Neural crest cell (in vitro differentiated cells): ENCODE data around the gene TAF5L. TPM values are rescaled to one million over a fixed set of nuclear protein-coding genes. Genes with fewer than 3 reads are reported as not detected.
A peak's percentile ranks its signal among the peaks of the same experiment; 100 is the strongest.

Source experiments
- DNase-seq: peaks from one replicate; pipeline ENCODE4 v3.0.0; 2021; ENCODE audit warnings: low read depth, mixed read lengths, low spot score
- H3K27ac Mint-ChIP-seq: one replicate; pipeline ENCODE4 v1.8.0; 2021; ENCODE audit warnings: mild to moderate bottlenecking, mixed read lengths; ENCODE audit not compliant: unreplicated experiment
- H3K27me3 Mint-ChIP-seq: 2 replicates; pipeline ENCODE4 v1.8.0; 2021; ENCODE audit warnings: low read depth, mild to moderate bottlenecking, mixed read lengths
- H3K36me3 Mint-ChIP-seq: 2 replicates; pipeline ENCODE4 v1.8.0; 2021; ENCODE audit warnings: low read depth, mild to moderate bottlenecking, mixed read lengths
- H3K4me1 Mint-ChIP-seq: 2 replicates; pipeline ENCODE4 v1.8.0; 2021; ENCODE audit warnings: mixed read lengths
- H3K4me3 Mint-ChIP-seq: one replicate; pipeline ENCODE4 v1.8.0; 2021; ENCODE audit warnings: mild to moderate bottlenecking, mixed read lengths
- H3K9me3 Mint-ChIP-seq: 2 replicates; pipeline ENCODE4 v1.8.0; 2021; ENCODE audit warnings: mixed read lengths
- CTCF ChIP-seq: fragments of 200-600 bp; sonication (generic); conservative IDR thresholded peaks from 2 replicates; pipeline ENCODE4 v1.5.0; 2021; ENCODE audit warnings: antibody characterized with exemption, mild to moderate bottlenecking
- total RNA-seq: library from RNA; stranded (reverse); gene quantifications from 2 replicates; pipeline ENCODE4 v1.2.1, GENCODE V29; 2021

Gene TAF5L
- total RNA-seq, 1 donor from 2014 or later: 29.7 TPM

GRCh38 chr1:229582715-229583114 lies 43.2 kb downstream of the TAF5L start:
- no peaks in the 10 kb centered on the region for H3K27me3 Mint-ChIP-seq
- H3K4me3 Mint-ChIP-seq: no peak overlapping the region
- no peaks in the 10 kb centered on the region for H3K36me3 Mint-ChIP-seq
- no peak overlapping the region for H3K27ac Mint-ChIP-seq
- peaks cover 18% of the 10 kb centered on the region for H3K4me1 Mint-ChIP-seq
- no peak for TF ChIP-seq CTCF
- no peaks in the 10 kb centered on the region for H3K9me3 Mint-ChIP-seq
- DNase-seq: no peak

DNA sequence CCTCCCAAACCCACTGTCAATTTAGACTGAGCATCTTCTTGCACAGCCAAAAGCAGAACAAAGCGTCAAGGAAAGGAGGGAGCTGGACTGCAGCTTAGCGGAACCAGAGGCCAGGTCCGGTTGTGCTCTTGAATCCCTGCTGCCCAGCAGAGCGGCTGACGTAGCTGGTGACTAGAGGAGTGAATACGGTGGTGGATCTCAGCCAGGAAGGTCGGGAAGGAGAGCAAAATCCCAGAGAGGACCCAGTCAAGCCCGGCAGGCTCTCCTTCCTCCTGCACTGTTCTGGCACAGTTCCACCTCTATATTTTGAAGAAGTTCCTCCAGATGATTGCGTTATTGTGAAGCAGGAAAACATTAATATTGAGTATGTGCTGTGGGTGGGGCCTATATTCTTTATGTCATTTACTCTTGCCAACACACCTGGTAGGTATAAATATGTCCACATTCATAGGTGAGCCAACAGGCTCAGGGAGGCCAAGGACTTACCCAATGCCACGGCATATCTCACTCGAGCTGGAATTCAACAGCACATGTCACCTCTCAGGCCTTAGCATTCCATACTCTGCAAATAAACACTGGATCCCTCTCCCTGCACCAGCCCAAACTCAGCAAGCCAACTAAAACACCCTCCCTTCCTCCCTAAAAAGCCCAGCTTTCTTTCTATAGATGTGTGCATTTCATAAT lies 43.8 kb downstream of the TAF5L start:
- no peaks in the 10 kb centered on the region for H3K36me3 Mint-ChIP-seq
- H3K27me3 Mint-ChIP-seq: no peaks in the 10 kb centered on the region
- H3K4me3 Mint-ChIP-seq: no peak overlapping the region
- no peak for DNase-seq
- no peaks in the 10 kb centered on the region for H3K9me3 Mint-ChIP-seq
- no peak for TF ChIP-seq CTCF
- peaks cover 18% of the 10 kb centered on the region for H3K4me1 Mint-ChIP-seq
- no peak overlapping the region for H3K27ac Mint-ChIP-seq

DNA sequence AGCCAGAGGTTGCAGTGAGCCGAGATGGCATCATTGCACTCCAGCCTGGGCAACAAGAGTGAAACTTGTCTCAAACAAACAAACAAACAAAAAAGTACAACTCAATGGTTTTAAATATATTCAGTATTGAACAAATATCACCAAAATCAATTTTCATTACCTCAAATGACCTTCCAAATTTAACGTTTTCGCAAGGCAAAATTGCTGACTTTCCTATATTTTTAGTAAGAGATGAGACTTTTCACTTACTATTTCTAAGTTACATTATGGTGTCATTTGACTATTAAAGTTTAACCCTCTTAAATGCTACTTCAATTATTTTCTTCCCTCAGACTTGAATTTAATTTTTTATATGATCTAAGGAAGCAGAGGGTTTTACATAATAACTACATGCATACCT lies 44.4 kb downstream of the TAF5L start:
- Mint-ChIP-seq H3K27me3 (no peaks in the 10 kb centered on the region), H3K4me1 (peaks cover 18% of the 10 kb centered on the region), H3K36me3 (no peaks in the 10 kb centered on the region), H3K27ac (no peak overlapping the region), H3K9me3 (no peaks in the 10 kb centered on the region), H3K4me3 (no peak overlapping the region)
- no peak for DNase-seq
- TF ChIP-seq CTCF: no peak

DNA sequence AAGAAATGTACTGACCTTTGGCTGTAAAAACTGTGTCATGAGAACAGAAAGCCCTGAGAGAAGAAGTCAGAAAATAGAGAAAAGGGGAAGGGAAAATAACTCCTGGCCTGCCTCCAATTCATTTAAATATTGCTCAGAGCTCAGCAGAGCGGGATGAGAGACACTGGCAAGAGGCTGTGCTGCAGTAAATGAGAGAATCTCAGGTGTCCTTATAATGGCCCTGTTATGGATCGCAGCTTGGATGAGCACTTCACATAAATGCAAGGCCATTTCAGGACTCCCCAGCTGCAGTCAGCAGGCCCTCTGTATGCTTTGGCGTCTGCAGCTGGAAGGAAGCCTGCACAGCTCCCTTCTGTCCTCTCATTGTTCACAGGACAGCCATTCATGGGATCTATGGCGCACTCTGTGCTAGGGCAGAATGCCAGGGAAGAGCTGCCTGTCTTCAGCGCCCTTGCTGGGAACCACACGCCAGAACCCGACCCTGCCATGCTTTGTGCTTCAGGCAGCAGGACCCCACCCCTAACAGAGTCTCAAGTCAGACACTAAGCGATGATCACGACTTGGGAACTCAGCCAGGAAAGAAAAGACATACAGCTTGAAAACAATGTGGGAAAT lies 46.8 kb downstream of the TAF5L start:
- no peaks in the 10 kb centered on the region for H3K27me3 Mint-ChIP-seq
- no peaks in the 10 kb centered on the region for H3K36me3 Mint-ChIP-seq
- H3K9me3 Mint-ChIP-seq: no peaks in the 10 kb centered on the region
- DNase-seq: peak; percentile 21
- peaks cover 18% of the 10 kb centered on the region for H3K4me1 Mint-ChIP-seq
- H3K4me3 Mint-ChIP-seq: no peak overlapping the region
- peak overlapping the region; percentile 91 for H3K27ac Mint-ChIP-seq
- TF ChIP-seq CTCF: no peak

- Mint-ChIP-seq H3K36me3 (no peaks in the 10 kb centered on the region), H3K27me3 (no peaks in the 10 kb centered on the region), H3K4me1 (peaks cover 18% of the 10 kb centered on the region), H3K9me3 (no peaks in the 10 kb centered on the region), H3K27ac (peak overlapping the region; percentile 91), H3K4me3 (no peak overlapping the region)
- DNase-seq: no peak
- TF ChIP-seq CTCF: no peak
Observed at GRCh38 chr1:229578168-229579058, 47.5 kb downstream of the TAF5L start.
